Measurements from ENCODE around the gene MT4.
A peak's percentile ranks its signal among the peaks of the same experiment; 100 is the strongest.

MT4 gene

GRCh38 chr16:56534847-56535383, 30.0 kb upstream of the MT4 start:
- Histone ChIP-seq H3K9me3 (ENCODE audit: control insufficient read depth in 5 of 5, low read length in 5 of 5) (no peaks in the 10 kb centered on the region), H3K27ac (ENCODE audit: low read depth, low read length) (no peak overlapping the region)

GRCh38 chr16:56538331-56538730, 26.5 kb upstream of the MT4 start:
- Histone ChIP-seq H3K4me3 (ENCODE audit: low read depth in 1 of 5, low read length in 5 of 5) (no peak overlapping the region), H3K36me3 (ENCODE audit: control insufficient read depth in 5 of 5, insufficient read depth in 5 of 5, low read length in 5 of 5) (no peaks in the 10 kb centered on the region), H3K4me1 (ENCODE audit: control insufficient read depth in 5 of 5, insufficient read depth in 5 of 5, low read length in 5 of 5) (peaks cover 0 to 8% (median 0%) of the 10 kb centered on the region in 5 donors), H3K9ac (ENCODE audit: low read length in 5 of 5) (no peak overlapping the region), H3K27me3 (ENCODE audit: control insufficient read depth in 5 of 5, insufficient read depth in 4 of 5, low read length in 5 of 5) (peaks cover 0 to 7% (median 4%) of the 10 kb centered on the region in 5 donors), H3K27ac (ENCODE audit: low read depth, low read length) (no peak overlapping the region), H3K9me3 (ENCODE audit: control insufficient read depth in 5 of 5, low read length in 5 of 5) (no peaks in the 10 kb centered on the region)

More at GRCh38 chr16:56534847-56535383, 30.0 kb upstream of the MT4 start:
- Histone ChIP-seq H3K27me3 (ENCODE audit: control insufficient read depth in 5 of 5, insufficient read depth in 4 of 5, low read length in 5 of 5) (peaks cover 0 to 12% (median 0%) of the 10 kb centered on the region in 5 donors), H3K9ac (ENCODE audit: low read length in 5 of 5) (no peak overlapping the region), H3K36me3 (ENCODE audit: control insufficient read depth in 5 of 5, insufficient read depth in 5 of 5, low read length in 5 of 5) (no peaks in the 10 kb centered on the region), H3K4me3 (ENCODE audit: low read depth in 1 of 5, low read length in 5 of 5) (no peak overlapping the region), H3K4me1 (ENCODE audit: control insufficient read depth in 5 of 5, insufficient read depth in 5 of 5, low read length in 5 of 5) (peaks cover 0 to 8% (median 0%) of the 10 kb centered on the region in 5 donors)

GRCh38 chr16:56539656-56540055, 25.2 kb upstream of the MT4 start:
- Histone ChIP-seq H3K27ac (ENCODE audit: low read depth, low read length) (no peak overlapping the region), H3K4me3 (ENCODE audit: low read depth in 1 of 5, low read length in 5 of 5) (no peak overlapping the region), H3K9me3 (ENCODE audit: control insufficient read depth in 5 of 5, low read length in 5 of 5) (no peaks in the 10 kb centered on the region), H3K27me3 (ENCODE audit: control insufficient read depth in 5 of 5, insufficient read depth in 4 of 5, low read length in 5 of 5) (peaks cover 0 to 5% (median 4%) of the 10 kb centered on the region in 5 donors), H3K36me3 (ENCODE audit: control insufficient read depth in 5 of 5, insufficient read depth in 5 of 5, low read length in 5 of 5) (no peaks in the 10 kb centered on the region), H3K4me1 (ENCODE audit: control insufficient read depth in 5 of 5, insufficient read depth in 5 of 5, low read length in 5 of 5) (peaks cover 0 to under 1% (median 0%) of the 10 kb centered on the region in 5 donors), H3K9ac (ENCODE audit: low read length in 5 of 5) (no peak overlapping the region)

DNA sequence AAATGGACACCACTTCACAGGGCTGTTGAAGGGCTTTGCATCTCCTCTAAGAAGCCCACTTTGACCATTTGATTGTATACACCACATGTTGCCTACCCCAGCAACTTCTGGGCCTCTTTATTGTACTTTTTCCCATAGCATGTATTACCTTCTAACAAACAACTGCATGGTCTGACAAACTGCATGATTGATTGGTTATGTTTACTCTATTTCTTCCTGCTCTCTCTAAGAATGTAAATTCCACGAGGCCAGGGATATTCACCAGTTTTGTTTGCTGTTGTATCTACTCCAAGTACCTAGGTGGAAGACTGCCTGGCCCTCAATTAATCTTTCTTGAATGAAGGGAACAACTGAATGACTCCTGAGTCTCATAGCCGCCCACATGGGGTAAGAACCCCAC, 22.8 kb upstream of the MT4 start:
- no peak overlapping the region for H3K9ac ChIP-seq (ENCODE audit: low read length in 5 of 5)
- H3K27me3 ChIP-seq (ENCODE audit: control insufficient read depth in 5 of 5, insufficient read depth in 4 of 5, low read length in 5 of 5), result peaks cover 0 to 4% (median 1%) of the 10 kb centered on the region in 5 donors
- H3K4me3 ChIP-seq (ENCODE audit: low read depth in 1 of 5, low read length in 5 of 5), result no peak overlapping the region
- no peaks in the 10 kb centered on the region for H3K36me3 ChIP-seq (ENCODE audit: control insufficient read depth in 5 of 5, insufficient read depth in 5 of 5, low read length in 5 of 5)
- H3K4me1 ChIP-seq (ENCODE audit: control insufficient read depth in 5 of 5, insufficient read depth in 5 of 5, low read length in 5 of 5), result no peaks in the 10 kb centered on the region
- no peaks in the 10 kb centered on the region for H3K9me3 ChIP-seq (ENCODE audit: control insufficient read depth in 5 of 5, low read length in 5 of 5)
- H3K27ac ChIP-seq (ENCODE audit: low read depth, low read length), result no peak overlapping the region

DNA sequence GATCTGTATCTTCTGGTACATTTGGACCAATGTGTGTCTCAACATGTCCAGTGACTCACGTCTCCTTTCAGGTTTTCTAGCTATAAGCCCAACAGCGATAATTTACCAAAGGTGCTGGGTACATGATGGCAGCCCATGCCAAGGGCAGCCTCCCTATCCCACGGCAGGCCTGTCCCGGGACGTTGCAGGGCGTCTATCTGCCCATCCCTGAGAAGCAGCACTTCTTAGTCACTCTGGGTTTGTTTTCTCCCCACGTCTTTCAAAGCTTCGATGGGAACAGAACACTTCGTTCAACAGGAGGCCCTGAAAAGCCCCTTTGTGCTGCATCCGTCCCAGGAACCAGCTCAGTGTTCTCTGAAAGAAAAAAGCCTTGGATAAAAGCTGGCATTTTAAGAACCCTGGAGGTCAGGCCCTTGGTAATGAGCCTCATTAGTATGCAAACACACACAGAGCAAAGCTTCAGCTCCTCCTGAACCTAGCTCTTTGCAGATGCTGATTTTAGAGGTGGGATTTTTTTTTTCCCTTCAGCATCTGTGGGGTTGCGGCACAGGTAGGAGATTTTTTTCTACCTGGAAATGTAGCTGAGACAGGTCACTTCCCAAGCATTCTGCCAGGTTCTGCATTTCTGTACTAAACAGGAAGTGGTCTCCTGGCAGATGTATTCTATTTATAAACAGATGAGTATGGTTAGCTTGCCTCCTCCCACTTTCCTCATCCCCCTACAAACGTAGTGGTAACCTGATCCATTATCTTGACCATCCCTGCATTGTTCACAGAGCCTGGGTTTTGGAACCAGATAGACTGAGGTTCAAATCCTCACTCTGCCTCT, 17.5 kb upstream of the MT4 start:
- Histone ChIP-seq H3K9me3 (ENCODE audit: control insufficient read depth in 5 of 5, low read length in 5 of 5) (no peaks in the 10 kb centered on the region), H3K36me3 (ENCODE audit: control insufficient read depth in 5 of 5, insufficient read depth in 5 of 5, low read length in 5 of 5) (no peaks in the 10 kb centered on the region), H3K4me1 (ENCODE audit: control insufficient read depth in 5 of 5, insufficient read depth in 5 of 5, low read length in 5 of 5) (peaks cover 0 to 8% (median 6%) of the 10 kb centered on the region in 5 donors), H3K27ac (ENCODE audit: low read depth, low read length) (no peak overlapping the region), H3K27me3 (ENCODE audit: control insufficient read depth in 5 of 5, insufficient read depth in 4 of 5, low read length in 5 of 5) (peaks cover 0 to 4% (median 3%) of the 10 kb centered on the region in 5 donors), H3K9ac (ENCODE audit: low read length in 5 of 5) (no peak overlapping the region), H3K4me3 (ENCODE audit: low read depth in 1 of 5, low read length in 5 of 5) (no peak overlapping the region)

DNA sequence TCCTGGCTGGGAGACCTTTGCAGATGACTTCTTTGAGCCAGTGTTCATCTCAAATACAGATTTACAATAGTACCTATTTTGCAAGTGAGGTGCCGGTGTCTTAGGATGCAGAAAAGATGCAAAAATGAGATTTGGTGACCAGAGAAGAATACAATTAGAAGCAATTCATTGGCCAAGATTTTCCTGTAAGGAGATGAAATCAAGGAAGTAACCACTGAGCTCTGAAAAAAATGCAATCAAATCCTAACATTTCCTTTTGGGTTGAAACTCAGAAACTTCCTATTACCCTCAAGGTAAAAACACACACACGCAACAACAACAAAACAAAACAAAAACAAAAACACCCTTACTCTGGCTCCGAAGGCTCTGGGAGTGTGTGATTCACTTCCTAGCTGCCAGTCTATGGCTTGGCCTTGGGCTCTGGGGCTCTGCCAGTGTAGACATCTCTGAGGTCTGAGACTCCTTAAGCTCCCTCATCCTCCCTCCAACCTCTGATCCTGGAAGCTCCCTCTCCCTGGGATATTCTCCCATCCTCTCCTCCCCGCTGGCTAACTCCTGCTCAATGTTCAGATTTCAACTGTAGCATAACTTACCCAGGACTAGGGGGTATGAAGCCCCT, 16.8 kb upstream of the MT4 start:
- Histone ChIP-seq H3K4me1 (ENCODE audit: control insufficient read depth in 5 of 5, insufficient read depth in 5 of 5, low read length in 5 of 5) (peaks cover 0 to 8% (median 6%) of the 10 kb centered on the region in 5 donors), H3K27me3 (ENCODE audit: control insufficient read depth in 5 of 5, insufficient read depth in 4 of 5, low read length in 5 of 5) (peaks cover 0 to 4% (median 3%) of the 10 kb centered on the region in 5 donors), H3K27ac (ENCODE audit: low read depth, low read length) (no peak overlapping the region), H3K9me3 (ENCODE audit: control insufficient read depth in 5 of 5, low read length in 5 of 5) (no peaks in the 10 kb centered on the region), H3K36me3 (ENCODE audit: control insufficient read depth in 5 of 5, insufficient read depth in 5 of 5, low read length in 5 of 5) (no peaks in the 10 kb centered on the region), H3K9ac (ENCODE audit: low read length in 5 of 5) (no peak overlapping the region), H3K4me3 (ENCODE audit: low read depth in 1 of 5, low read length in 5 of 5) (no peak overlapping the region)

GRCh38 chr16:56549161-56549560, 15.7 kb upstream of the MT4 start:
- no peaks in the 10 kb centered on the region for H3K36me3 ChIP-seq (ENCODE audit: control insufficient read depth in 5 of 5, insufficient read depth in 5 of 5, low read length in 5 of 5)
- no peaks in the 10 kb centered on the region for H3K9me3 ChIP-seq (ENCODE audit: control insufficient read depth in 5 of 5, low read length in 5 of 5)
- peaks cover 0 to 8% (median 6%) of the 10 kb centered on the region in 5 donors for H3K4me1 ChIP-seq (ENCODE audit: control insufficient read depth in 5 of 5, insufficient read depth in 5 of 5, low read length in 5 of 5)
- H3K27me3 ChIP-seq (ENCODE audit: control insufficient read depth in 5 of 5, insufficient read depth in 4 of 5, low read length in 5 of 5), result peaks cover 0 to 11% (median 7%) of the 10 kb centered on the region in 5 donors
- H3K4me3 ChIP-seq (ENCODE audit: low read depth in 1 of 5, low read length in 5 of 5), result no peak overlapping the region
- H3K9ac ChIP-seq (ENCODE audit: low read length in 5 of 5), result no peak overlapping the region
- no peak overlapping the region for H3K27ac ChIP-seq (ENCODE audit: low read depth, low read length)

DNA sequence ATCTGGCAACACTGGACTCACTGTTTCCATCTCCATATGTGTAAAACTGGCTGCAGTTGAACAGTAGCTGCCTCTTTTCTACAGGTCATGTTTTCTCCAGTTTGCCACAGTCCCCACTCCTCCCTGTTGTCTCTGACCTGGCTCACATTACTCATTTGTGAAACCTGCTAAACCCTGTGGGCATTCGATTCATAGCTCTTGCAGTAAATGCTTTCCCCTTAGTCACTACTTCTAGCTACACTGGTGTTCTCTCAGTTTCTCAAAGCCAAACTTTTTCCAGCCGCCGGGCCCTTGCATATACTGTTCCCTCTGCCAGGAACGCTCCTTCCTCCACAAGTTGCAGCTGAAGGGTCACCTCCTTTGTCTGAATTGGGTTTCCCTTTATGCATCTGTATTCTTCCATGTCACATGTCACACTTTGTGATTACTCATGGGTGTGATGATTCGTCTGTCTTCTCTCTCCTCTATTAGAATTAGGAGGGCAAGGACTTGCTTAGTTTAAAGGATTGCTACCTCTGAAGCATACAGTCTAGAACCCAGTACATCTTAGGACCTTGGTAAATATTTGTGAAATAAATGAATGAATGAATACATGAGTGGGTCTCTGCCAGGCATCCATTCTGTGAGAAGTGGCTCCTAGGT, 15.0 kb upstream of the MT4 start:
- Histone ChIP-seq H3K9ac (ENCODE audit: low read length in 5 of 5) (no peak overlapping the region), H3K27me3 (ENCODE audit: control insufficient read depth in 5 of 5, insufficient read depth in 4 of 5, low read length in 5 of 5) (peaks cover 0 to 11% (median 7%) of the 10 kb centered on the region in 5 donors), H3K36me3 (ENCODE audit: control insufficient read depth in 5 of 5, insufficient read depth in 5 of 5, low read length in 5 of 5) (no peaks in the 10 kb centered on the region), H3K4me3 (ENCODE audit: low read depth in 1 of 5, low read length in 5 of 5) (no peak overlapping the region), H3K4me1 (ENCODE audit: control insufficient read depth in 5 of 5, insufficient read depth in 5 of 5, low read length in 5 of 5) (peaks cover 0 to 8% (median 6%) of the 10 kb centered on the region in 5 donors), H3K27ac (ENCODE audit: low read depth, low read length) (no peak overlapping the region), H3K9me3 (ENCODE audit: control insufficient read depth in 5 of 5, low read length in 5 of 5) (no peaks in the 10 kb centered on the region)

- Histone ChIP-seq H3K27me3 (ENCODE audit: control insufficient read depth in 5 of 5, insufficient read depth in 4 of 5, low read length in 5 of 5) (peaks cover 0 to 13% (median 7%) of the 10 kb centered on the region in 5 donors), H3K27ac (ENCODE audit: low read depth, low read length) (no peak overlapping the region), H3K4me3 (ENCODE audit: low read depth in 1 of 5, low read length in 5 of 5) (no peak overlapping the region), H3K36me3 (ENCODE audit: control insufficient read depth in 5 of 5, insufficient read depth in 5 of 5, low read length in 5 of 5) (no peaks in the 10 kb centered on the region), H3K9ac (ENCODE audit: low read length in 5 of 5) (peak overlapping the region in 1 of 5 donors; percentile 7), H3K9me3 (ENCODE audit: control insufficient read depth in 5 of 5, low read length in 5 of 5) (no peaks in the 10 kb centered on the region), H3K4me1 (ENCODE audit: control insufficient read depth in 5 of 5, insufficient read depth in 5 of 5, low read length in 5 of 5) (peaks cover 0 to 8% (median 6%) of the 10 kb centered on the region in 5 donors)
Observed at GRCh38 chr16:56551796-56552738, 12.8 kb upstream of the MT4 start.
